ENCODE data around the gene KCNB1.

GRCh38 chr20:49351775-49352174 lies 130.7 kb downstream of the KCNB1 start:
- TF ChIP-seq POLR2AphosphoS5 (IDR thresholded peaks at IDR 0.05), result no peak
- no peak for TF ChIP-seq CTCF (IDR thresholded peaks at IDR 0.05; ENCODE audit: poor library complexity, severe bottlenecking)
- no peak for TF ChIP-seq SMC3 (conservative IDR thresholded peaks at IDR 0.05; ENCODE audit: poor library complexity)
- TF ChIP-seq EP300 (conservative IDR thresholded peaks at IDR 0.05; ENCODE audit: poor library complexity, severe bottlenecking), result no peak
- TF ChIP-seq, protein P1, sequence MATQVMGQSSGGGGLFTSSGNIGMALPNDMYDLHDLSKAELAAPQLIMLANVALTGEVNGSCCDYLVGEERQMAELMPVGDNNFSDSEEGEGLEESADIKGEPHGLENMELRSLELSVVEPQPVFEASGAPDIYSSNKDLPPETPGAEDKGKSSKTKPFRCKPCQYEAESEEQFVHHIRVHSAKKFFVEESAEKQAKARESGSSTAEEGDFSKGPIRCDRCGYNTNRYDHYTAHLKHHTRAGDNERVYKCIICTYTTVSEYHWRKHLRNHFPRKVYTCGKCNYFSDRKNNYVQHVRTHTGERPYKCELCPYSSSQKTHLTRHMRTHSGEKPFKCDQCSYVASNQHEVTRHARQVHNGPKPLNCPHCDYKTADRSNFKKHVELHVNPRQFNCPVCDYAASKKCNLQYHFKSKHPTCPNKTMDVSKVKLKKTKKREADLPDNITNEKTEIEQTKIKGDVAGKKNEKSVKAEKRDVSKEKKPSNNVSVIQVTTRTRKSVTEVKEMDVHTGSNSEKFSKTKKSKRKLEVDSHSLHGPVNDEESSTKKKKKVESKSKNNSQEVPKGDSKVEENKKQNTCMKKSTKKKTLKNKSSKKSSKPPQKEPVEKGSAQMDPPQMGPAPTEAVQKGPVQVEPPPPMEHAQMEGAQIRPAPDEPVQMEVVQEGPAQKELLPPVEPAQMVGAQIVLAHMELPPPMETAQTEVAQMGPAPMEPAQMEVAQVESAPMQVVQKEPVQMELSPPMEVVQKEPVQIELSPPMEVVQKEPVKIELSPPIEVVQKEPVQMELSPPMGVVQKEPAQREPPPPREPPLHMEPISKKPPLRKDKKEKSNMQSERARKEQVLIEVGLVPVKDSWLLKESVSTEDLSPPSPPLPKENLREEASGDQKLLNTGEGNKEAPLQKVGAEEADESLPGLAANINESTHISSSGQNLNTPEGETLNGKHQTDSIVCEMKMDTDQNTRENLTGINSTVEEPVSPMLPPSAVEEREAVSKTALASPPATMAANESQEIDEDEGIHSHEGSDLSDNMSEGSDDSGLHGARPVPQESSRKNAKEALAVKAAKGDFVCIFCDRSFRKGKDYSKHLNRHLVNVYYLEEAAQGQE (IDR thresholded peaks at IDR 0.05; ENCODE audit: borderline replicate concordance), result no peak
- no peak for TF ChIP-seq MXI1 (conservative IDR thresholded peaks at IDR 0.05; ENCODE audit: poor library complexity, severe bottlenecking)
- no peak for TF ChIP-seq EZH2 (IDR thresholded peaks at IDR 0.05; ENCODE audit: borderline replicate concordance, insufficient read depth, low read length, poor library complexity, severe bottlenecking)
